Measurements from ENCODE around the gene PLEKHH1. TPM values are rescaled to one million over a fixed set of nuclear protein-coding genes. Genes with fewer than 3 reads are reported as not detected.
"Not testable (repeated sequence)": the region's sequence is repeated elsewhere in the genome, so short reads cannot be mapped to it uniquely, and the experiment has no call there.

Gene PLEKHH1
- total and polyA plus RNA-seq, 9 of the 15 experiments (the other 6 are each of a cell fraction or from before 2014, with no cell fraction given) = 0.76 to 5.9 (median 2.9) TPM

DNA sequence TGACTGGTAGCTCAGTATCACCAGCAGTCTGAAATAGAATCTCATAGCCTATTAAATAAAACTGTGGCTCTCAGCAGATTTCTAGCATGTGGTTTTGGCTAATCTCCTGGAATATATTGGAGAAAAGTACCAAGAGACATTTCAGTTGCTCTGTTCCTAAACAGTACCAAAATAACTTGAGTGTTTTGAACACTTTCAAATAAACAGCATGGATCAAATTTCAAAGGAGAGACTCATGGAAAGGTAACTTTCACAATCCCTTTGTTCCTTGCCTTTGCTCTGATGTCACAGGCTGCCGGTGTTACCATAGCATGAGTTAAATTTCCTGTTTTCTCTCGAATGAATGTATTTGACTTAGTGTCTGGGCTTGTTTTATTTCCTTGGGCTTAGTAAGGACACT is 90.0 kb downstream of the PLEKHH1 start:
- ATAC-seq = no peak
- Histone ChIP-seq H3K79me2 (ENCODE audit: control insufficient read depth, insufficient read depth, low read length) (peaks cover 4% of the 10 kb centered on the region; the same call in 2 of the 3 replicates), H3K9ac (ENCODE audit: insufficient read depth in 1 of 2, low read depth in 2 of 2, low read length in 2 of 2) (peak overlapping the region in 1 of 2 experiments; percentile 51; a peak in 2 of 4 replicates), H2AFZ (ENCODE audit: low read depth, low read length) (peak overlapping the region; percentile 63), H3K27ac (ENCODE audit: extremely low read depth, low read depth, low read length) (peak overlapping the region; percentile 69), H3K4me2 (ENCODE audit: insufficient read depth, low read length) (peak overlapping the region; percentile 61; the same call in 1 of the 2 replicates), H3K36me3 (ENCODE audit: control insufficient read depth, insufficient read depth, low read length) (no peaks in the 10 kb centered on the region; the same call in 2 of the 3 replicates), H3K4me3 (no peak overlapping the region), H3K9me1 (ENCODE audit: control insufficient read depth, insufficient read depth, low read length) (no peaks in the 10 kb centered on the region), H3K9me3 (replicated peaks; ENCODE audit: control insufficient read depth, insufficient read depth, low read depth, low read length) (no peaks in the 10 kb centered on the region), H4K20me1 (replicated peaks; ENCODE audit: control insufficient read depth, insufficient read depth, low read length) (no peaks in the 10 kb centered on the region), H3K27me3 (ENCODE audit: control insufficient read depth in 2 of 2, insufficient read depth in 2 of 2, low read length in 2 of 2) (no peaks in the 10 kb centered on the region), H3K4me1 (replicated peaks in 1 of 2; ENCODE audit: control insufficient read depth in 2 of 2, insufficient read depth in 2 of 2, low read length in 2 of 2) (peaks cover 14 to 25% of the 10 kb centered on the region in 2 experiments; a peak in 4 of 5 replicates)
- no peak for DNase-seq (ENCODE audit: extremely low read depth in 1 of 4, low spot score in 3 of 4)
- intact Hi-C loops (cut with micrococcal nuclease) = loop anchor here (2.0 kb wide), 1 partner anchor 14 kb away; no protein-coding TSS in a partner anchor
- POLR2A ChIA-PET = interaction anchor here (1.1 to 1.4 kb wide), 2 partner anchors 8 to 12 kb away, joined by 3 to 5 read pairs; no protein-coding TSS in a partner anchor
- CTCF ChIA-PET (ENCODE audit: low intra/inter-chr PET ratio) = no interaction called here
- no TSS peak for BruUV-seq (replicated peaks)
- TF ChIP-seq ZBTB1 (CRISPR knock-in tag; IDR thresholded peaks at IDR 0.05; ENCODE audit: borderline replicate concordance, low read depth) (no peak), NR2C2 (CRISPR knock-in tag; IDR thresholded peaks at IDR 0.05) (no peak), NR2C2 (tag; IDR thresholded peaks at IDR 0.05) (peak; percentile 28; the same call in 1 of the 2 replicates)
- WGBS (ENCODE audit: insufficient coverage, low coverage, missing lambda C conversion rate) = 12% methylated on average over 2 of the region's 2 CpGs
- no peak for FAIRE-seq
- in situ Hi-C loops (cut with MboI) = loop anchor here (5.0 kb wide), 1 partner anchor 44 kb away; no protein-coding TSS in a partner anchor

DNA sequence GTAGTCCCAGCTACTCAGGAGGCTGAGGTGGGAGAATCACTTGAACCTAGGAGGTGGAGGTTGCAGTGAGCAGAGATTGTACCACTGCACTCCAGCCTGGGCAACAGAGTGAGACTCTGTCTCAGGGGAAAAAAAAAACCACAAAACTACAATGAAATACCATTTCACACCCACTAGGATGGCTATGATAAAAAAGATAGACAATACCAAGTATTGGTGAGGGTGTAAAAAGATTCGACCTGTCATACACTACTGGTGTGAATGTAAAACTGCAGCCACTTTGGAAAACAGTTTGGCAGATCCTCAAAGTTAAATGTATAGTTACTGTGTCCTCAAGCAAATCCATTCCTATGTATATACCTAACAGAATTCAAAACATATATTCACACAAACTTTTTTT is 93.0 kb downstream of the PLEKHH1 start:
- FAIRE-seq; in situ Hi-C loops (cut with MboI); H2AFZ ChIP-seq (ENCODE audit: low read depth, low read length); H3K4me3 ChIP-seq; DNase-seq (ENCODE audit: extremely low read depth in 1 of 4, low spot score in 3 of 4); H3K9me1 ChIP-seq (ENCODE audit: control insufficient read depth, insufficient read depth, low read length); H3K9ac ChIP-seq (ENCODE audit: insufficient read depth in 1 of 2, low read depth in 2 of 2, low read length in 2 of 2); BruUV-seq (replicated peaks); H3K9me3 ChIP-seq (replicated peaks; ENCODE audit: control insufficient read depth, insufficient read depth, low read depth, low read length); H3K4me2 ChIP-seq (ENCODE audit: insufficient read depth, low read length); CTCF ChIA-PET (ENCODE audit: low intra/inter-chr PET ratio); H4K20me1 ChIP-seq (replicated peaks; ENCODE audit: control insufficient read depth, insufficient read depth, low read length); intact Hi-C loops (cut with micrococcal nuclease); H3K79me2 ChIP-seq (ENCODE audit: control insufficient read depth, insufficient read depth, low read length); H3K27ac ChIP-seq (ENCODE audit: extremely low read depth, low read depth, low read length); ATAC-seq; H3K27me3 ChIP-seq (ENCODE audit: control insufficient read depth in 2 of 2, insufficient read depth in 2 of 2, low read length in 2 of 2); H3K36me3 ChIP-seq (ENCODE audit: control insufficient read depth, insufficient read depth, low read length): not testable (repeated sequence)
- POLR2A ChIA-PET = interaction anchor here (0.6 kb wide), 1 partner anchor 38 kb away, joined by 3 read pairs; no protein-coding TSS in a partner anchor
- H3K4me1 ChIP-seq (replicated peaks in 1 of 2; ENCODE audit: control insufficient read depth in 2 of 2, insufficient read depth in 2 of 2, low read length in 2 of 2) = peaks cover 0 to 15% of the 10 kb centered on the region in 2 experiments; a peak in 3 of 5 replicates
- WGBS (ENCODE audit: insufficient coverage, low coverage, missing lambda C conversion rate) = 29% methylated on average over 1 of the region's 1 CpG

Data from K562 (cell line).